ENCODE data around the gene KRT77.
A peak's percentile ranks its signal among the peaks of the same experiment; 100 is the strongest.

KRT77 gene

GRCh38 chr12:52650520-52651081 lies 52.7 kb downstream of the KRT77 start:
- DNase-seq: no peak

DNA sequence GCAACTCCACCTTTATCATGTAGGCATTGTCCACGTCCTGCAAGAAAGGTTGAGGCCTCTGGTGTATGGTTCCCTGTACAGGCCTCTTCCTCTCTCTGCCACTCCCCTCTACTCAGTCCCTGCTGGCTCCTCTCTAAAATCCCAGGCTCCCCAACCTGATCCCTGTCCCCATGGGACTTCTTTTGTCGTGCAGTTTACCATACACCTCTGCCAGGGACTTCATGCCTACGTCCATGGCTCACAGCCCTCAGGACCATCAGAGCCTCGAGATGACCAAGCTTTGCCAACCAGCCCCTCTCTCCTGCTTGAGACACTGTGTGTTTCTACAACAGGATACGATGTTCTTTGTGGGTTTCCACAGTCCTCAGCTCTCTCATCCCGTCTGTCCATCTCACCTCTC lies 54.3 kb downstream of the KRT77 start:
- DNase-seq: no peak

DNA sequence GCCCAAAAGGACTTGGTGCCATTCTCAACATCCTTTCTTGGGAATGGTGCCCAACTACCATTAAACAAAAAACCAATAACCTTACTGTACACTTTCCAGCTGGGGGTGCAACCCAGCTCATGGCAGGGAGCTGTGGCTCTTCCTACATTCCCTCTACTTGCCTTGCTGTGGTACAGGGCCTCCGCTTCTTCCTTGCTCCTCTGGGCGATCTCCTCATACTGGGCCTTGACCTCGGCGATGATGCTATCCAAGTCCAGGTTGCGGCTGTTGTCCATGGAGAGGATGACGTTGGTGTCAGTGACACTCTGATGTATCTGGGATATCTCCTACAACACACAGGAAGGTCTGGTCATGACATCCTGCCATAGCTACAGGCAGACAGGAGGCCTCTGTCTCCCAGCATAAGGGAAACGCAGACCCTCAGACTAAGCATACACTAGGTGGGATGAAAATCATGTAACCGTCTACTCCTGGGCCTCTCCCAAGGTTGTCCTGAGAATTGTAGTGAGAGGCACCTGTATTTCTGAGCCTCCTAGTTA lies 55.2 kb downstream of the KRT77 start:
- no peak for DNase-seq

DNA sequence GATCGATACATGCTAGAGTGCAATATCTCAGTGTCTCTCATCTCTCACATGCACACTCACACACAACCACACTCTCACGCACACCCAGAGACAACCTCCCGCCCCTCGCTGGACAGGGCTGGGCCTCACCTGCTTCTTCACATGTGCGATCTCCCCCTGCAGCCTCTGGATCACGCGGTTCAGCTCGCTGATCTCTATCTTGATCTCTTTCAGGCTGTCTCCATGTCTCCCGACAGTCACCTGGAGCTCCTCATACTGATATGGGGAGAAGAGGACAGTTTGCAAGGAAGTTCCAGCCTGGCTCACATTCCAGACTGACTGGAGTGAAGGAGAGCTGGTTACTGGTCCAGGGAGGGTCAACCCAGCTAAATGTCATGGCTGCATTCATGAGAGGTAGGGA lies 55.7 kb downstream of the KRT77 start:
- DNase-seq: no peak

DNA sequence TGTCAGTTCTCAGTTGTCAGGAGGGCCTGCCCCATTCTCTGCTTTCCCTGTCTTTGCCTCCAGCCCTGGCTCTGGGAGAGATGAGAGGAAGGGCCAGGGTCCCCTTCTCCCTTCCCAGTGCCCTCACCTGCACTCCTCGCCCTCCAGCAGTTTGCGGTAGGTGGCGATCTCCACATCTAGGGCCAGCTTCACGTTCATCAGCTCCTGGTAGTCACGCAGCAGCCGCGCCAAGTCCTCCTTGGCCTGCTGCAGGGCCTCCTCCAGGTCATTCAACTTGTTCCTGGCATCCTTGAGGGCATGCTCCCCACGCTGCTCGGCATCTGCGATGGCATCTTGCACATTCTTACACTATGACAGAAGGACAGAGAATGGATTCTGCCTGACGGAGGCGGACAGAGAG lies 56.7 kb downstream of the KRT77 start:
- no peak for DNase-seq

GRCh38 chr12:52645982-52646381 lies 57.3 kb downstream of the KRT77 start:
- no peak for DNase-seq

GRCh38 chr12:52645120-52645761 lies 58.1 kb downstream of the KRT77 start:
- DNase-seq: peak; percentile 51 to 68

- DNase-seq: no peak
Observed at GRCh38 chr12:52644078-52644415, 59.3 kb downstream of the KRT77 start.

DNA sequence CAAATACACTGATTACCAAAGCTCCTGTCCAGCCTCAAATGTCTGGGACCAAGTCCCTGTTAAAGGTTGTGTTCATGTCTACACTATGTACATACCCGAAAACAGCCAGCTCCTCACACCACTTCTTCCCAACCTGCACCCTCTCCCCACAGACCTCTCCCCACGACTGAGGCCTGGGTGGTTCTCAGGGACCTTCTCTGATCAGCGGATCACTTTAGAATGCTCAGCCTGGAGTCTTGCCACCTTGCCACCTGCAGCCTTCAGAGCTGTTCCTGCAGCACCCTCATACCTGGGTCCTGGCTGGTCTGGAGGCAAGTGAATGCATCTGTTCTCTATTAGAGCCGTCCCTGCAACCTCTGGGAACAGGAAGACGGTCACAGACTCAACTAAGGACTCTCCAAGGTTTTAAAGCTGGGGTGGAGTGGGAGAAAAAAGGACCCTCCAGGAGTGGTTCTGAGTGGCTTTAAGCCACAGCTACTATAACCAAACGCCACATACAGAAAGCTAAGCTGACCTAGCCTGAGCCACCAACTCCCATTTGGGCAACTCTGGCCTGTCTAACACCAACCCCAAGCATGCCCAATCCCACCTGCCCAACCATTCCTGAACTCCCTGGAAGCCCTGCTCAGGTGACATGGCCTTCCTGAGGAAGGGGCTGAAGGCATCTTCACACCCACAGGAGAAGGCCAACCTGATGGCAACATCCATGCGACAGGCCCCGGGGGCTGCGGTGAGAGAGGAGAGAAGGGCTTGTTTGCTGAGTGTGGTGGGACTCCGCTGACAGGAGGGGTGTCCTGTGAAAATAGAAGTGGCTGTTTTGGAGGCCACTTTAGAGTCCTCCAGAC lies 59.9 kb downstream of the KRT77 start:
- DNase-seq: no peak

GRCh38 chr12:52641468-52641867 lies 61.9 kb downstream of the KRT77 start:
- DNase-seq: no peak

Measured in CD4-positive, alpha-beta T cell treated with Interleukin-1 beta for 1 hour (primary cell).